IPS DF 19.7 (cell line): ENCODE results near the gene MORN1.

Experiments
- DNase-seq: peaks from one replicate; pipeline ENCODE4 v3.0.0-alpha.2; 2013; ENCODE audit warnings: low read depth, low spot score

The MORN1 gene

DNA sequence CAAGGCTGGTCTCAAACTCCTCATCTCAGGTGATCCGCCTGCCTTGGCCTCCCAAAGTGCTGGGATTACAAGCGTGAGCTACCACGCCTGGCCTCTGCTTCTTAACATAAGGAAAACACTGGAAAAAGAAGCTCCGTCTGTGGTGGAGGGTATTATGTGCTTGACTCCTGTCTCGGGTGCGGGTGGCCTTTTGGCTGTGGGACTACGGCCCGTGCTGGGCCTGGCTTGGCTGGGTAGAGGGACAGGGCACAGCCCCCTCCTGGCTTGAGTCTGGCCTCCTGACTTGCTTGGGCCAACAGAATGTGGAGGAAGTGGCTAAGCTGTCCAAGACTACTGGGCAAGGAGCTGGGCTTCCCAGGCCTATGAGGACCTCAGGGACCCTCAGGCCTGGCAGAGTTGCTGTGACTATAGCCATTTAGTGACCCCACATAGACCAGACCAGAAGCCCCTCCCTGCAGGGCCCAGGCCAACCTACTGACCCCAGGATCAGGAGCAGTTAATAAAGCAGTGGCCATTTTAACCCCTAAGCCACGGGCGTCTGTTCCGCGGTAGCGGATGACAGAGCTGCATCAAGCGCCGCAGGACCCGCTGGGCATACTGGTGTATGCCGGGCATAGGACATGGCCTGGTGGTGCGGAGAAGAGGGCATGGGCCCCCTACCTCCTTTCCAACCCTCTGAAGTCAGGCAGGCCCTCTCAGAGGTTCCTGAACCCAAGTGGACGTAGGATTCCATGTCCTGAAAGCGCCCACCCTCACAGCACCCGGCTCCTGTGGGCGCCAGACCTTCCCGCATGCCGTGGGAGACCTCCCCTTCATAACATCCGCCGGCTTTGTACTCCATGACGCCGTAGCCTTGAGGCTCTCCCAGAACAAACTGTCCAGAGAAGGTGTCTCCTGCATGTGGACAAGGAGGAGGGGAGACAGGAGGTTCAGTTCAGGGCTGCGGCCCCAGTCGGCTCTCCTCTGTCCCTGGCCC lies 4.4 kb downstream of the MORN1 start:
- DNase-seq: no peak

DNA sequence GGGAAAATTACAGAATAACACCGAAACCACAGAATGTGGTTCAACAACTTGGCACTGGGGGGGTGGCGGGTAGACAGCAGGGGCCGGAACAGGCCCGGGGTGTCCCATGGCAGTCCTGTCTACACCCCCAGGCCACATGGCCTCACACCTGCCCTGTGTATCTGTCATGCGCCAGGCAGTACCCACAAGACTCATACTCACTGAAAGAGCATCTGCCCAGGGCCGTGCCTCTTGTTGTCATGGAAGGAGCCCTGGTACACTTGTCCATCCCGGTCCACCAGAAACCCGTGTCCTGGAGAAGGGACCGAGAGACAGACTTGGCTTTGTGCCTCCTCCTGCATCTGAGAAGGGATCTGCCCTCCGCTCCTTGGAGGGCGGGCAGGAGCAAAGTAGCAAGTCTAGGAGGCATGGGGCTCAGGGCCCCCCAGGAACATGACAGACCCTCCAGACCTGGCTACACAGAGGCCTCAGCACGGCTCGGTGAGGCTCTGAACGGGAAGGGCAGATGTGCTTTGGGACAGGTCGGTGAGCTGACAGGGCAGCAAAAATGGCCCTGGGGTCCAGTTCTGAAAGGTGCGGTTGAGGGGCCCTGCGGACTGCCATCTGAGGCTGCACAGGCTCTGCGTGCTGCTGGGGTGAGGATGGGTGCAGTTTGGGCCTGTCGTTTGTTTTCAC lies 5.6 kb downstream of the MORN1 start:
- no peak for DNase-seq

DNA sequence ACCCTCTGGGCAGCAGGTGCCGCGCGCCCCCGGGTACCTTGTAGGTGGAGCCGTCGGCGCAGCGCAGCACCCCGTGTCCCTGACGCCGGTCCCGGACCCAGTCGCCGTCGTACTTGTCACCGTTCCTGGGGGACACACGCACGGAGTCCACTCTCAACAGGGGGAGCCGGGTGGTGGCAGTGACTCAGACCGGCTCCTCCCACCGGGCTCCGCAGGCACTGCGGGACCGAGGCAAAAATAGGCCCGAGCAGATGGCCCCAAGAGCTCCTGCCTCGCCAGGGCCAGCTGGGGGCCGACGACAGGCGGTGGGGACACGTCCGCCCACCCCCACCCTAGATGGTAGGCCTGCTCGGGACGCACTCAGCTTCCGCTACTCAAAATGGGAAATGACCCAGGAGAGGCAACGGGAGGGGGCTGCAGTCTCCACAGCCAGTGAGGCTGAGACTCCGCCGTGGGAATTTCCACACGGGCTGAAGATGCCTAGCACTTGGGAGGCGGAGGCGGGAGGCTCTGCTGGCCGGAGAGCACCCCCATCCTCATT lies 6.3 kb downstream of the MORN1 start:
- DNase-seq: no peak

DNA sequence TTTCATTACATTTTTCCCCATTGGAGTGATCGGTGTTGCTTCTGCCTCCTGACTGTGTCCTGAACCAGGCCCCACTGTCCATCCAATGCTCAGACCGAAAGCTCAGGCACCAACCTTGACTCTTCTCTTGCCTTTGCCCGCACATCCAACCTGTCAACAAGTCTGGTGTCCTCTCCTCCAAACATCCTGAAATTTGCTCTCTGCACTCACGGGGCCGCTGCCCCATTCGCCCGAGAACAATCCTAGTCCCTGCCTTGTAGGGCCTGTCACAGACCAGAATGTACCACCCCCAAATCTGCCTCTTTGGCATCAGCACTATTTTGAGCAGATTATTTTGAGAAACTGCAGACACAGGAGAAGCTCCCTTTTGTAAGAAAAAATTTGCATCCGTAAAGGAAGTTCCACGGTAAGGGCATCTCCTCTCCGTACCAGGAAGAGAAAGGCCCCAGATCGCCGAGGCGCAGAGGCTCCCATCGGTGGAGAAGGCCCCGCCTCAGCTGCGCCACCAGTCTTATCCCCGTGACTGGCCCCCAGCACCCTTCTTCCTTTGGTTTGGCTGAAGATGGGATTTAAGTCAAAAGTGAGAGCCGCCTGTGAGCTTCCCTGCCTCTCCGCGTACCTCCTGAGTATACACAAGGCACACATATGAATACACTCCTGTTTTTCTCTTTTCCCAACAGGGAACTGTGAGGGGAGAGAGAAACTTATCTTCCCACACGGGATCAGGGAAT lies 7.1 kb downstream of the MORN1 start:
- no peak for DNase-seq

DNA sequence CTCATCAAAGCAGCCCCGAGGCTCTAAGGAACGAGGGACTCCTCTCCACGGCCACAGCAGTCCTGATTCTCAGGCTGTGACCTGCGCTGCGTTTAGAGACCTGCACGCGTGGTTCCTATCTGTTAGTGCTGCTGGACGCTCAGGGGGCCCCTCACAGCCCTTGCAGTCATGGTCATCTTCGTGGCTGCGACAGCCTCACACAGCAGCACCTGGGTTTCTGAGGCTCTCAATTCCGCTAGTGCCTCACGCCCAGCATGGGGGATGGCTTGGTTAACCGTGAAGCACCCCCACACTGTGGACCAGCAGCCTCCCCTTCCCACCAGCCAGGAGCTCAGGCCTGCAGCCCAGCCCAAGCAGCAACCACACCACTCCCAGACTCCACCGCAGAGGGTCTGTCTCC lies 7.8 kb downstream of the MORN1 start:
- no peak for DNase-seq

DNA sequence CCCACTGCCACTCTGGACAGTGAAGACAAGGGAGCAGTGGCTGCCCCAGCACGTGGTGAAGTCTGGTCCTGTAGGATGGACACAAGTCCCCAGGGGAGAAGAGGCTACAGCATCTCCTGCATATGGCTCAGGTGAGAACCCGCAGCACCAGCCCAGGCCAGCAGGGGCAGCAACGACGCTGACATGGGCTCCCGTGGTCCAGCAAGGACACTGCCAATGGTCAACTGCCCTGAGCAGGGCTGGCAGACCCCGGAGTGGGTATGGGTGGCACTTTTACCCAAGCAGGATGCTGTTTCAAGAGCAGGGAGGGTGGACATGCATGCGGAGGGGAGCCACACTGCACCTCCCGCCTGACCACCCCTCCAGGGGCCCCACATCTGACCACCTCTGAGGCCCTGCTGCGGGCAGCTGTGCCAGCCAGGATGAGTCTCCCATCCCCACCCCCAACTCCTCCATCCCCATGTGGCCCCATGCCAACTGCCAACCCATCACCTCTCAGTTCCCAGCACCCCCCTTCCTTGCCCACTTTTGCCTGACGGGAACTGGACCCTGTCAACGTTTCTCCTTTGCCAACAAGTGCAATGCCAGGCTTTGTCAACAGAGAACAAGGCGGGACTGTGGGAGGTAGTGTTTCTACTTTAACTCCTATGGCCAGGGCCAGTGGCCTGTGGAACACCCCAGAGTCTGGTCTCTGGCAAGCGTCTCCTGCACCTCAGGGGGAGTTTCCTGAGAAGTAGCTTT lies 8.6 kb downstream of the MORN1 start:
- DNase-seq: no peak

DNA sequence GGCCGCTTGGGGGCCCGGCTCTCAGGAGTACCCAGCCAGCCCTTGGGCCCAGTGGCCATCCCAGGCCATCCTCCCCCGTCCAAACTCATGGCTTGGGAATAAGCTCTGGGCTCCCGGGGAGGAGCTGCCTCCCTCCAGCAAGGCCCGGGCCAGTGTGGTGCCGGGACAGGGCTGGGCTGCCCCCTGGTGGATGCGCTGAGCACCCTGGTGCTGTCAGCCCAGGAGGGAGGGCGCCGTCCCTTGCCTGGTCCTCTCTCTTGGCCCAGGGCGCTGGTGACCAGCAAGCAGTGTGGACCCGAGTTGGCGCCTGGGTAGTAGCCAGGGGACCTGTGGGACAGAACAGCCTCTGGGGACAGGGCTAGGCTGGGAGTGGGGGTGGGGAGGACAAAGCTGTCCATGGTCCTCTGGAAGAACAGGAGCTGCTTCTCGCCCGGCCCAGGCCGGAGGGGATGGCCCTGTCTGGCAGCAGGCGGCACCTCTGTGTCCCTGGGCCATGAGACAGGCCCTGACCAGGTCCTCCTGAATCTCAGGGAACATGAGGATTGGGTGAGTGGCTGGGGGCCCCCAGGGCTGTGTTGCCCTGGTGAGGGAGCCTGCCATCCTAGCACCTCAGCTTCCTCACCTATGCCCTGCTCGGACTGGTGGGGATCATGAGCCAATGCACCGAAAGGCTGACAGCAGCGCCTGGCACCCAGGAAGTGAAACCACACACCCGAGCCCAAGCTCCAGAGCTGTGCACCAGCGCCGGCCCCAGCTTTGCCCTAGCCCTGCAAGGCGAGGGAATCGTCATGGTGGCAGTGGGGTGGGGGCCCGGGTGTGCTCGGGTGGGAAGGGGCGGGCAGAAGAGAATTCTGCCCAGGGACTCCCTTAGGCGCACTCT lies 9.4 kb downstream of the MORN1 start:
- no peak for DNase-seq

DNA sequence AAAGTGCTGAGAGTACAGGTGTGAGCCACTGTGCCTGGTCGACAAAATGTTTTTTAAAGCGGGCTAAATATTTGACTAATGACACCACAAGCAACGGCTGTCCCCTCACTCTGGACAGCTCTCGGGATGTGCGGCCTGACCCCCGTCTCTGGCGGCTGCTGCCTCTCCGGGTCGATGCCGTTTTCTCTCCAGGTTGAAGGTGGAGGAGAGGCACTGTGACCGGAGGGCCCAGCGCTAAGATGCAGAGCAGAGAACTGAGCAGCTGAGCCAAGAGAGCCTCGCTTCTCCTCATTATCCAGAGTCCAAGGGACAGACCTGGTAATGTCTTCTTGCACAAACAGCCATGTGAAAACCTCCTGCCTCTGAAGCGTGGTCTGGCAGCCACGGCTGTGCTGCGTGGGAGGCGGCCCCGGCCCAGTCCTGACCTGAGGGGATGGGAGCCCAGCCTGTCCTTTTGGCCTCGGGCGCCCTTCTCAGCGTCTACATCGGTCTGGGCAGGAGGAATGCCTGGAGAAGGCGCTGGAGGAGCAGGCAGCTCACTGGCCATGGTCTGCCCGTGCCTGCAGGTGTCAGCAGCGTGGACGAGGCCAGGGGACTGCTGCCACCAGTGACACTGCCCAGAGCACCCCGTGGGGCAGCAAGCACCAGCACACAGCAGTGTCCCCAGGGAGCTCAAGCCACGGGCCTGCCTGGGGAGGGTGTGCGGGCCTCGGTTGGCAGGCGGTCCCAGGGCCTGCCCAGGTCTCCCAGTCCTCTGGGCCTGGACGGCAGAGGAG lies 10.3 kb downstream of the MORN1 start:
- DNase-seq: no peak

DNA sequence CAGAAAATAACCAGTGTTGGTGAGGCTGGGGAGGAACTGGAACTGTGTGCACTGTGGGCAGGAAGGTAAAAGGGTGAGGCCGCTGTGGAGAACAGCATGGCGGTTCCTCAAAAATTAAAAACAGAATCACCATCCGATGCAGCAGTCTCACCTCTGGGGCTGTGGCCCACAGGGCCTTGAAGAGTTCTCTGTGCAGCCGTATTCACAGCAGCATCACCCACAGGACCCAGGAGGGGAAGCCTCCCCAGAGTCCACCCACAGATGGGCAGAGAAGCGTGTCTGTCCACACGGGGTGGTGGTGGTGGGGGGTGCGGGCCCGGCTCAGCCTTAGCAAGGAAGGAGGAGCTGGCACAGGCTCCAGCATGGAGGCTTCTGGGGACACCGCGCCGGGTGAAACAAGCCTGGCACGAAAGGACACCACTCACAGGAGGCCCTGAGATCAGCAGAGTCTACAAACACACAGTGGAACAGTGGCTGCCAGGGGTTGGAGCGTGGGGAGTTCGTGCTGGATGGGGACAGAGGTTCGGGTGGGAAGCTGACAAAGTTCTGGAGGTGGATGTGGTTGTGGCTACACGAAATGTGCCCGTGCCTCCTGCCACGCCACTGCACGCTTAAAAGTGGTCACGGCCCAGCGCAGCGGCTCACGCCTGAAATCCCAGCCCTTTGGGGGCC lies 11.5 kb downstream of the MORN1 start:
- no peak for DNase-seq

DNA sequence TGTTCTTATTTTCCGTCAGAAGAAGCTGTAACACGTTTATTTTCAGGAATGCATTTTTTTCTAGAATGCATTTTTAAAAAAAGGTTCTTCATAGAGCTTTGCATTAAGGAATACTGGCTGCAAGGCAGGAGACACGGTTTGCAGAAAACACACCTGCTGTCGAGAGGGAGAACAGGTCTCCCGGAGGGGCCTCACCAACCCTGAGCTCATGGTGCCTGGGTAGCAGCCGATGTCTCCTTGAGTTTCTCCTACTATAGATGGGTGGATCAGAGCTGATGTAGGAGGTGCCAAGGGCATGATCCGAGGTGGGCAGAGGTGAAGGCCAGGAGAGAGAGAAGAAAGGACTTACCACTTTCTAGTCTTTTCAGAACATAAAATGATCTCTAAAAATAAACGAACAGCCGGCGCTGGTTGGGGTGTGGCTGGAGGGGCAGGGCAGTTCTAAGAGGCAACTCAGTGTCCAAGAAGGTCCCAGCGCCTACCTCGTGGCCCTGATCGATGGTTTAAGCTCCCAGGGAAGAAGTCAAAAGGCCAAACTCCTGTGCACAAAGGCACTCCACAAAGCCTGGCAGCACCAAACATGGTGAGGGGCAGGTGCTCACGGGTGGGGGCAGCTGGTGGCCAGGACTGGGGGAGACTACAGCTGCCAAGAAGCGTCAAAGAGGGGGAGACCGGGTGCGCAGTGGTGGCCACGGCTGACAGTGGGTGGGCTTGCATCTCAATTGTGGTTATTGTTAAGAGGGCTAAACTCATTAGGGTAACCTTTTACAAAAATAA lies 12.2 kb downstream of the MORN1 start:
- no peak for DNase-seq

DNA sequence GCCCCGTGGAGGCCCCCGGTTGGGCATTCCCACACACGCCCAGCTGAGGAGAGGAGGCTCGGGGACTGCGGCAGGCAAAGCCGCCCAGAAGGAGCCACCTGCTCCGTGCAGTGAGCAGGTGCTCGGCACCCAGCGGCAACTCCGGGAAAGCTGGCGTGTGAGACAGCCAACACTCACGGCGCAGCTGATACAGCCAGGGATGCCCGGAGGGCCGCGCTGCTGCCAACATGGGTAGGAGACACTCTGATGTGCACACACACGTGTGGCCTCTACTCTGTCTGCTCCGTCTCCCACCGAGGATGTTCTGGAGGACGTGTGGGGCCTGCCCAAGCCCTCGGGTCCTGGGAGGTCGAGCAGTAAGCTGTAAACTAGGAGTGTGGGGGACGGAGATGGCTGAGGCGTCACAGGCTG lies 12.9 kb downstream of the MORN1 start:
- DNase-seq: no peak

DNA sequence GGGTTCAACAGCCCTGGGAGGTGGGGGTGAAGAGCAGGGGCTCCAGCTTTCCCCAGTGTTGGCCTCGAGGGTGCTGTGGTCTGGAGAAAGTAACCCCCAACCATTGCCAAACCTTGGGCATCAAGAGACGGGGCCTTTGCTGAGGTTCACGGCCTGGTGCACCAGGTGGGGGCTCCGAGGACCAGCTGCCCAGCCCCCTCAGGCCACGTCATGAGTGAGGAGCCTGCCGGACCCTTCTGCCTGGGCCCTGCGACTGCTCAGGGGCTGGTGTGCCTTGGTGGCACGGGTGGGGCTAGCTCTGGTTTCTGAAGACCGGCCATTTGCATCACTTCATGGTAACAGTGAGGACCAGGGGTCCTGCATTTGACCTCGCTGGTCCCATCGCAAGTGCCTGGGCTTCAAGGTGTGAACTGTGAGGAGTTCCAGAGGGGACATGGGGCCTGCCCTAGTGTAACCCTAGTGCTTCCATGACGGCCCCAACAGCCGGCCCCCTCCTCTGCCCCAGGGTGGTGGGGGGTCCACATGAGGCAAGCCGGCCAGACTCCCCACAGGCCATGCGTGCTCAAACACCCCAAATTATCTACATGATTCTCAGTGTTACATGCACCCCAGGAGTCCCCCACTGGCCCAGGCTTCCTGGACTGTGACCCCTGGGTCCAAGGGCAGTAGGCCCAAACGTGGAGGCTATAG lies 13.5 kb downstream of the MORN1 start:
- DNase-seq: no peak

DNA sequence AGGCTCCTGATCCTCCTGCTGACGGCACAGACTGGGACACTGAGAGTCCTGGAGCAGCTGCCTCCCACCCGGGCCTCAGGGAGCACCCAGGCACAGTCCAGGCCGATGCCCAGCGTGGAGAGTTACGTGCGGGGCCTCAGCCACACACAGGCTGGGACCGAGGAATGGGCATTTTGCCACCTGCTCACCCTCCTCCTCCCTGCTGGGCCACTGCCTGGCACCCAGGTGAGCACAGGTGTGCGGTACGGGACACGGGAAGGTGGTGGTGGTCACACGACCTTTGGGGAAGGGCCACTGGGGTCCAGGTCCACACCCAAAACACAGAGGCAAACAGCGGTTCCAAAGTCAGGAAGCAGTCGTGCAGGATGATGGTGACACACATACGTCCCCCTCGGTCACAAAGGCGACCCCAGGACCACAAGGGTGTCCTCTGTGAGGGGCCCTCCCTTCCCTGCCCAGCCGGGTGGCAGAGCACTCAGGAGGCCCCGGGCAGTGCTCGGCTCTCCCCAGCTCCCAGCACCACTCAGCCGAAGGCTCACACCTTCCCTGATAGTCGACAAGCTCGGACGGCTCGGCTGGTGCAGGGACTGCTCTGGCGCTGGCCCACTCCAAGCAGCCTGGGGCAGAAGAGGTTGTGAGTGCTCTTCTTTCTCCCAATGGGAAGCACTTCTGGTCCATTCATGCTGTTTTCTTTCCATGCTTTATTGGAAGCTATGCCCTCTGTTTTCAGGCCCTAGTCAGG lies 14.3 kb downstream of the MORN1 start:
- no peak for DNase-seq

DNA sequence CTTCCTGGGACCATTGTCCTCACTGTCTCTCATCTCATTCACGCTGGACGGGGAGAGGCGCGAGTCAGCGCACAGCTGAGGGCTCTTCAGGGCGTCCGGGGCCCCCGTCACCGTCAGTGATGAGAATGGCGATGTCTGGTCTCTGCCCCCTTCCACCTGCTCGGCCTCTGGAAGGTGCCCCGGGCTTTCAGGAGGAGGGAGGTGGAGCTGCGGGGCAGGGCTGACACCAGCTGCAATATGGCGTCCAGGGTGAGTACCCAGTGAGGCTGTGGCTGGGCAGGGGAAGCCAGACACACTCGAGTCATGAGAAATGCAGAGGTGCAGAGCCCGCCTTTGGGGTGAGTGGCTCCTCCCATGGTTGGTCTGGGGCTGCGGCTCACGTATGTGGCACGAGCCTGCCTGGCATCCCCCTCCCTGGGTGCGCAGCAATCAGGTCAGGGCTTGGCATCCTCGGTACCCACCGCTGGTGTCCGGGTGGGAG lies 15.1 kb downstream of the MORN1 start:
- no peak for DNase-seq

DNA sequence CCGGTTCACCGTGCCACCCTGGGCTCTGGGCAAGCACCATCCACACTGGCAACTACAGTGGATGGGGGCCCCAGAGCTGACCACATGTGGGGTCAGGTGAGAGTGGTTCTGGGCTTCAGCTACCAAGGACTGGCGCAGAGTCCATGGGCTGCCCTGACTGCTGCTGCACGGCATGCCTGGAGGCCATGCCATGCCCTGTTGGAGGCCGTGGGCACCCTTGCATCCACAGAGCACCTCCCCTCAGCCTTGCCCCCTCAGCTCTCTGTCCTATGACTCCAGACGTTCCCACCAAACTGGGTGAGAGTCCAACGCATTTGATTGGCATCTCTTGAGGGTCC lies 15.5 kb downstream of the MORN1 start:
- DNase-seq: no peak

DNA sequence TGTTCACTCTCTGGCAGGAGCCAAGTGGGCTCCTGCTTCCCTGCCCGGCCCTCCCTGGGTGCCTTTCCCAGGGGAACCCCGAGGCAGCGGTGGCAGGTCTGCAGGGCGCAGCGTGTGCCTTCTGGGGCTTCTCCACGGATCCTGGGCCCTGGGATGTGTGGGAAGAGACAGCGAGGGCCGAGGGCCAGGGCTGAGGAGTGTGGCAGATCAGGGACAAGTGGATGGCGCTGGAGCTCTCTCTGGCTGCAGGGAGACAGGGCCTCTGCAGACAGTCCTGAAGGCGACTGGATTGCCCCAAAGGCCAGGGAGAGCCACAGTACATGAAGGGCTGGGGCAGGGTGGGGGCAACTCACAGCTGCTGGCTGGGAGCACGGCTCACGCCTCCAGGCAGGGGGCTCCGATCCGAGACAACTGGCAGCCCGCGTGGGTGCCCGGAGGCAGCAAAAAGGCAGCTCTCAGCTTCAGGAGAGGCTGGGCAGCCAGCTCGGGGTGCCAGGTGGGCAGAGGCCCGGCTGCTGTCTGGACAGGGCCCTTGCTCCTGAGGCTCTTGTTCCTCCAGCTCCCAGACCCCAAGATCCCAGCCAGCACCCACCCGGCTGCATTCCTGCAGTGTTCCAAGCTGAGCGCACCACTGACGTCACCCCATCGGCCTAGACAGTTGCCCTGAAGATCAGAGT lies 16.0 kb downstream of the MORN1 start:
- DNase-seq: no peak
